HG03280 (cell line): Measurements from ENCODE around the gene C10orf105.
A peak's percentile ranks its signal among the peaks of the same experiment; 100 is the strongest.

ENCODE experiments used
- ATAC-seq: cut with Tn5 transposase; IDR thresholded peaks from one replicate; pipeline ENCODE4 v1.9.1; 2021; ENCODE audit warnings: mild to moderate bottlenecking, moderate library complexity; ENCODE audit not compliant: unreplicated experiment

Gene C10orf105

DNA sequence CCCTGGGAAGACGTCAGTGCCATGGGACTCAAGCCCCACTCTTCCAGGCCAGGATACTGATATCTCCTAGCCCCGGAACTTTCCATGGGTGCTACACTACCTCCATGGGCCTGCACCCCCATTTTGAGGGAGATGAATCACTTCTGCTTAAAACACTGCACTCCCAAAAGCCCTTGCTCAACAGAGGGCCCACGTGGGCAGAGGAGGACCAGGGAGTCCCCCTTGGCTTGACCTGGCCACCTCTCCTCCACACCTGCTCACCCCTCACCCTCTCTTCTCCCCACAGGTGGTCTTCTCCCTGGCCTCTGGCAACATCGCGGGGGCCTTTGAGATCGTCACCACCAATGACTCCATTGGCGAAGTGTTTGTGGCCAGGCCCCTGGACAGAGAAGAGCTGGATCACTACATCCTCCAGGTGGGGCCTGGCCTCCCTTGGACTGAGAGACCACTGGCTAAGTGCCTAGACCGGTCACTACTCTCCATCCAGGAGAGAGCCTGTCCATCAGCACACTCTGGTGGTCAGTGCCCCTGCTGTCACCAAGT is 19.9 kb upstream of the C10orf105 start:
- ATAC-seq: no peak

DNA sequence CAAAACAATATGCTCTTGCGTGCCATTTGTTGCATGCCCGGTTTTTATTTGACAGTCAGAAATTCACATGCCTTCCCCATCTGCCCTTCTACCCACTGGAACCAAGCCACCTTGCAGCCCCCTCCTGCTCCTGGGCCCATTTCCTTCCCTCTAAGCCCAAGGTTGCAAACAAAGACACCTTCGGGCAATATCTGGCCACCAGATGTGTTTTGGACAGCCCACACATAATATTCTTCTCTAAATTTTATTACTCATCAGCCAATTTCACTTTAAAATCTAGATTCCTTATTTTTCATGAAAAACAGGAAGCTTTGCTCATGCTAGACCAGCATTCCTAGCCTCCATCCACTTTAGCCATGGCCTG is 18.2 kb upstream of the C10orf105 start:
- ATAC-seq: no peak

GRCh38 chr10:71737001-71737833 is 17.6 kb upstream of the C10orf105 start:
- ATAC-seq: no peak

- no peak for ATAC-seq
Observed at GRCh38 chr10:71736570-71736952, 17.0 kb upstream of the C10orf105 start.

DNA sequence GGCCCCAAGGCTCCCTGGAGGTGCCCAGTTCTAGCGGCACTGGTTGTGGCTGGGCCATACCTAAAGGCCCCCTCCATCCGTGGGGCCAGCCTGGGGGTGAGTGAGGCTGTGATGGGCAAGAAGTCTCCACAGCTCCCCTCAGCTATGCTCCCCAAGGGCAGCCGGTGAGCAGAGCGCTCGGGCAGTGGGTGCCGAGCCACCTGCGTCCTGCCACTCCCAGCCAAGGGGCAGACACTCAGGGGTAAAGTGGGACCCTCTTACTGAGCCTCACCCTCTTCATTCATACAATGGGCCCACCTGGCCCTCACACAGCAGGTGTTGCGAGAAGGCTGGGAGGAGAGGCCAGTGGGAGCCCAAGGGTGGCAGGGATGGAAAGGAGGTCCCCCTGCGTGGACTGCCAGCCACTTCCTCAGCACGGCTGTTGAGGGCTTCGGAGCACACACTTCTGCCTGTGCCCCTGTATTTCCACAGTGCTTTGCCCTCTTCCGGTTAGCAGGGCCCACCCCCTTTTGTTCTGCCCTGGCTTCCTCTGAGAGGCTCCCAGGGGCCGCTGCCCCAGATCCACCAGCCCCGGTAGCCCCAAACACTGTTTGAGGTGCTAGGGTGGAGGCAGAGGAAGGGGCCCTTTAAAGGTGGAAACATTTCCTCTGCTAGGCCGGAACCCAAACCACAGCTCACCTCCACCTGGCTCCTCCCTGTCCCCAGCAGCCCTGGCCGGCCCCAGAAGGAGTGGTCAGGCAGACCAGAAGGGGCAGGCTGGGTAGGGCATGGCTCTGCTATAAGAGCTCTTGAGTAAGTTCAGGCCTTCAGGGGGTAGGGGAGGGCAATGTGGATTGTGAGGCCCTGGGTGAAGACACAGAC is 16.4 kb upstream of the C10orf105 start:
- ATAC-seq: no peak

- no peak for ATAC-seq
Observed at GRCh38 chr10:71734797-71735196, 15.2 kb upstream of the C10orf105 start.

GRCh38 chr10:71731791-71732190 is 12.2 kb upstream of the C10orf105 start:
- no peak for ATAC-seq

GRCh38 chr10:71729161-71729636 is 9.6 kb upstream of the C10orf105 start:
- ATAC-seq: no peak

- ATAC-seq: peak; percentile 55
Observed at GRCh38 chr10:71727738-71728737, 8.5 kb upstream of the C10orf105 start.

- peak; percentile 41 for ATAC-seq
Observed at GRCh38 chr10:71727105-71727737, 7.6 kb upstream of the C10orf105 start.

DNA sequence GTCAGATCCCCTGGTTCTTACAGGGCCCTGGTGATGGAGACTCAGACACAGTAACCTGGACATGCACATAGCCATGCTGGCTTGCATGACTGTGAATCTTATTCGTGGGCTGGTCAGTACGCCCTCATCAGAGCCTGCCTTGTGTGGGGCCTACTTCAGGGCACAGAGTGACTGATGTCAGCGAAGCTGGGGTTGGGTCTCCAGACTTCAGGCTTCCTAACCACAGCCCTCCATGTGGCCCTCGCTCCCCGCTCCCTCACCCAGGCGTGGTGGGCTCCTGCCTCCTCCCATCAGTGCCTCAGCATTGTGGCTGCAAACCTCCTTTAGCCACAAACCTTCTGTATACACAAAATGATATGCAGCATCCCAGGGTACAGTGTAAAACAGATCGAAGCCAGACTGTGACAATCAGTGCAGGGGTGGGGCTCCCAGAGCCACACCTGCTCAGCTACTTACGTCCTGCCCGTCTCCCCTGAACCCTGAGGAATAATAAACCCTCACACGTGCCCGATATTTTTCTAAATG is 7.1 kb upstream of the C10orf105 start:
- peak; percentile 11 for ATAC-seq

DNA sequence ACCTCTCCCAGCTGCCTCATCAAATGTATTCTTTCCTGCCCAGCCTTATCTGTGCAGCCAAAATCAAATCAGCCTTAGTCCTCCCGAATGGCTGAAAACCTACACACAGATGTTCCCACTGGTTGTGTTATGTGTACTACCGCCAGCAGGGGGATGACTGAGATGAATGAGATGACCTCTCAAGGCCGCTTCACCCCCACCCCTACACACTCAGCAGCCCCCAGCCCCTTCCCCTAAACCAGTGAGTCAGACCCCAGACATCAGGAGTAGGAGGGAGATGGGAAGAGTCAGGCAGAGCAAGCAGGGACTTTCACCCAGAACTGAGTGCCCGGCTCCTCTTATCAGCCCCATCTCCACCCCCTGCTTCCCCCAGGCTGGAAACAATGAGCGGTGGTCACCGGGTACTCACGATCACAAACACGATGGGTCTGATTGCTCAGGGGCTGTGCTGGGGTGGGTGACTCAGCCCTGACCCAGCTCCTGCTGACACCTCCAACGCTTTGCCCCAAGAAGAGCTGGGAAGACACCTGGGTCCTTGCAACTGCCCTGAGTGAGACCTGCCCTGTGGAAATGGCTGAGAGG is 6.5 kb upstream of the C10orf105 start:
- ATAC-seq: no peak

DNA sequence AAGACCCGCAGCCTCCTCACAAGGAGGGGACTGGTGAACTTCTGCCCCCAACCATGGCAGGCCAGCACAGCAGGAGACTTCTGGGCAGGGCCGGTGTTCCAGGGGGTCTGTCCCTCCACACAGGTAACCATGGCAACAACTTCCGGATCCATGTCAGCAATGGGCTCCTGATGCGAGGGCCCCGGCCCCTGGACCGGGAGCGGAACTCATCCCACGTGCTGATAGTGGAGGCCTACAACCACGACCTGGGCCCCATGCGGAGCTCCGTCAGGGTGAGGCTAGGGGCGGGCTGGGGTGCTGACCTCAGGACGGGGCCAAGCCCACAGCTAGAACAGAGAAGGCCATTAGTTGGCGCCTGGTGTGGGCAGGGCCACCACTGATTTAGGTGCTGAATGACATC is 5.7 kb upstream of the C10orf105 start:
- ATAC-seq: no peak

GRCh38 chr10:71724539-71724938 is 5.0 kb upstream of the C10orf105 start:
- ATAC-seq: no peak

DNA sequence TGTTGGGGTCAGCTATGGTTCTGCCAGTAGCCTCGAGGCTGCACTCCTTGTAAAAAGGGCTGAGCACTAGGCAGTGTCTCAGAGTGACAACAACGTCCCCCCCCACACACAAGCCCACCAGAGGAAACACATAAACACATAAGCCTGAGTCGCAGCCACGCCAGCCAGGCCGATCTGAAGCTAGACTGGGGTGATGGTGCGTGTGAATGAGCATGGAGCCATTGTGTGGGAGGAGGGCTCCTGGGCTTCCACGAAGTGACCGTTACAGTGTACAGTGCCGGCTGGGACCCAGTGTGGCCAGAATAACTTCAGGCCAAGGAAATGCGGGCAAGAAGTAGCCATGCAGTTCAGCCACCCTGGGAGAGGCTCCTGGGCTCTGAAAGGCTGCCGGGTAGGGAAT is 3.7 kb upstream of the C10orf105 start:
- ATAC-seq: no peak

DNA sequence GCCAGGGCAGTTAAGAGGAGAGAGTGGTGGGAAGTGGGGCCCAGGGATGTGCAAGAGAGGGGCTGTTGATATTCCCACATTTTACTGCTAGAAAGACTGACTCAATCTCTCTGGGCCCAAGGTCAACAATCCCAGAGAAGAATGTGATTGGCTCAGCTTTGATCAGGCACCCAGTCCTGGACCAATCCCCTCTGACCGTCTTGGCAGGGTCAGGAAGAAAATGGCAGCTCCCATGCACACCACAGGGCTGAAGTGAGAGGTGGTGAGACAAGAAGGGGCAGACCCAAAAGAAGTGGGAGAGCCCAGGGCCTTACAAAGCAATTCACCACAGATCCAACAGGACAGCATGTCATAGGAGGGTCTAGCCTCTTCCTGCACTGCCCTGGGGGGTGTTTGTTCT is 3.3 kb upstream of the C10orf105 start:
- no peak for ATAC-seq

GRCh38 chr10:71721313-71721712 is 1.7 kb upstream of the C10orf105 start:
- ATAC-seq: no peak

DNA sequence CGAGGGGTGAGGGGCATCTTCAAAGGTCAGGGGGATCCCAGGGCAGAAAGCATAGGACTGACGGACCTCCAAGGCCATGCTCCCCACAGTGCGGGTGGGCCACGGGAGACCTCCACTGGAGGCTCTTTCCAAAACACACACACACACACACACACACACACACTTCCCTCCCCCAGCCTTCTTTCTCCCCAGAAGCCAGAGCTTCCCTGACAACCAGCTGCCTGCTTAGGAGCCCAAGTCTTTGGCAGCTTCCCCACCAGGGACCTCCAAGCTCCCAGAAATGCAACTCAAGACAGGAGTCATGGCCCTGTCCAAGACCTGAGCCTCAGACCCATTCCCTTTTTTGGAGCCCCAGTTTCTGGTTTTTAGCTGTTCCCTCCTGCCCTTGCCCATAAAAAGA is 710 bp upstream of the C10orf105 start:
- no peak for ATAC-seq

DNA sequence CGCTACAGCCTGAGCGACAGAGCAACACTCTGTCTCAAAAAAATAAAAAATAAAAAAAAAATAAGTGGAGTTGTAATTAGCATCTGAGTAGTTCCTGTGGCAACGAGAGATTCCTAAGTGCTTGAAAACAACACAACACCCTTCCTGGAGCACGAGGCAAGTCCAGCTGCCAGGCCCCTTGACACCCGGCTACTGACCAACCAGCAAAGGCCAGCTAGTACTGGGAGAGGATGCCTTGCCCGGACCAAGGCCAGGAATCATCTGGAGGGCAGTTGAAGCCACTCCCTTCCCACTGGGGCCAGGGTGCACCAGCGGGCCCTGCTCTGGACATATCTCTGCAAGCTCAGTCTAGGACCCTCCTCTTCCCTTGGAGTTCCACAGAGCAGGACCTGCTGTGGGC is 536 bp downstream of the C10orf105 start:
- no peak for ATAC-seq
